OCI-LY7 (cell line): ENCODE data around the gene KTN1. TPM values are rescaled to one million over a fixed set of nuclear protein-coding genes. Genes with fewer than 3 reads are reported as not detected.

Experiments
- BruUV-seq: library from RNA; stranded (reverse); fragments of 400-500 nt; replicated peaks from 2 replicates; lab custom pipeline; 2021; lab: Mats Ljungman, UMichigan
- CTCF ChIA-PET: fragments of 300-600 bp; sonication (Branson Sonifier 250); formaldehyde crosslinking; loops from one replicate; lab custom pipeline; 2022; ENCODE audit warnings: antibody characterized with exemption; ENCODE audit not compliant: unreplicated experiment; lab: Charles Lee
- POLR2A ChIA-PET: fragments of 300-600 bp; sonication (Branson Sonifier 250); formaldehyde crosslinking; loops from one replicate; lab custom pipeline; 2022; ENCODE audit warnings: antibody characterized with exemption; lab: Charles Lee
- DNase-seq: peaks from one replicate; pipeline ENCODE4 v3.0.0-alpha.2; 2015; ENCODE audit warnings: low spot score
- H2AFZ ChIP-seq: fragments of 200-600 bp; sonication (generic), shearing (Covaris generic); 2 replicates; pipeline ENCODE4 v1.6.1; 2014; ENCODE audit warnings: mild to moderate bottlenecking, antibody characterized with exemption, low read length, moderate library complexity
- H3K27ac ChIP-seq: fragments of 200-600 bp; sonication (generic); 2 replicates; pipeline ENCODE4 v1.5.1; 2014; ENCODE audit warnings: mixed run types, low read depth, mild to moderate bottlenecking, moderate library complexity, low read length, inconsistent platforms; ENCODE audit not compliant: poor library complexity, severe bottlenecking
- H3K36me3 ChIP-seq: fragments of 200-600 bp; sonication (generic); 2 replicates; pipeline ENCODE4 v1.6.1; 2014; ENCODE audit warnings: mild to moderate bottlenecking, antibody characterized with exemption, low read length, moderate library complexity, mixed read lengths; ENCODE audit not compliant: insufficient read depth
- H3K4me1 ChIP-seq: fragments of 200-600 bp; sonication (generic); 2 replicates; pipeline ENCODE4 v1.5.1; 2014; ENCODE audit warnings: mild to moderate bottlenecking, low read length; ENCODE audit not compliant: insufficient read depth, poor library complexity, severe bottlenecking
- H3K4me2 ChIP-seq: fragments of 200-600 bp; sonication (generic); 2 replicates; pipeline ENCODE4 v1.6.1; 2014; ENCODE audit warnings: mild to moderate bottlenecking, low read length
- H3K4me3 ChIP-seq: fragments of 200-600 bp; sonication (generic); 2 replicates; pipeline ENCODE4 v1.5.1; 2014; ENCODE audit warnings: mild to moderate bottlenecking, low read depth, low read length; ENCODE audit not compliant: poor library complexity, severe bottlenecking
- H3K79me2 ChIP-seq: fragments of 200-600 bp; sonication (generic); 2 replicates; pipeline ENCODE4 v1.6.1; 2016; ENCODE audit warnings: low read depth, mild to moderate bottlenecking, low read length, moderate library complexity, mixed read lengths; ENCODE audit not compliant: insufficient read depth
- H3K9me2 ChIP-seq: fragments of 200-600 bp; sonication (generic); 2 replicates; pipeline ENCODE4 v1.6.1; 2016; ENCODE audit warnings: mild to moderate bottlenecking, low read length, mixed read lengths; ENCODE audit not compliant: insufficient read depth
- H3K9me3 ChIP-seq: fragments of 200-600 bp; sonication (generic); 2 replicates; pipeline ENCODE4 v1.6.1; 2014; ENCODE audit warnings: mild to moderate bottlenecking, mixed run types, low read length, mixed read lengths
- H4K20me1 ChIP-seq: fragments of 200-600 bp; sonication (generic); 2 replicates; pipeline ENCODE4 v1.6.1; 2014; ENCODE audit warnings: mild to moderate bottlenecking, antibody characterized with exemption, low read length, moderate library complexity, mixed read lengths; ENCODE audit not compliant: insufficient read depth
- EZH2phosphoT487 ChIP-seq: fragments of 200-600 bp; sonication (generic); IDR thresholded peaks from 2 replicates; pipeline ENCODE4 v1.6.1; 2018; ENCODE audit warnings: low read depth, borderline replicate concordance, mild to moderate bottlenecking, mixed run types, antibody characterized with exemption, low read length, moderate library complexity, mixed read lengths
- intact Hi-C: fragments of 100-400 bp; cut with micrococcal nuclease; formaldehyde crosslinking; loops from one replicate; pipeline ENCODE4 v1.10.0; 2022; ENCODE audit not compliant: unreplicated experiment
- total RNA-seq, 2 experiments: library from RNA; depleted of rRNA in 1 of 2; stranded (reverse); fragments of >200 nt in 1 of 2; shearing (Covaris generic) in 1 of 2; gene quantifications; 2 replicates each; pipeline ENCODE4 v1.2.3, GENCODE V29; 2014 to 2022
- TF ChIP-seq, protein P1 (sequence below): fragments of 200-600 bp; sonication (generic); conservative IDR thresholded peaks from 2 replicates; pipeline ENCODE4 v1.5.1; 2014; ENCODE audit warnings: mild to moderate bottlenecking, antibody characterized with exemption, low read length, moderate library complexity, mixed read lengths

KTN1 gene
- total RNA-seq, 2 experiments from 2014 or later = 60.6 to 124 TPM

DNA sequence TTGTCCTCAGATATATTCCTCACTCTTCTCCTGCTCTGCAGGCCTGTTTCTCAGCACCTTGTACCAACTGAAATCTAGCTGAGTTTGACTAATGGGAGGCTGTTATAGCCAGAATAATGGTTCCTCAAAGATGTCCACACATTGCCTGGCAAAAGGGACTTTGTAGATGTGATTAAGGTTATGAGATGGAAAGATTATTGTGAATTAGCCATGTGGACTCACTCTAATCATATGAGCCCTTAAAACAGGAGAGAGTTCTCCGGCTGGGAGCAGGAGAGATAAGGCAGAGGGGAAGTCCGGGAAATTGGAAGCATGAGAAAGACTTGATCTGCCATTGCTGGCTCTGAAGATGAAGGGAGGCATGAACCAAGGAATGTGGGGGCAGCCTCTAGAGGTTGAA, 40.0 kb upstream of the KTN1 start:
- no peaks in the 10 kb centered on the region for H3K9me3 ChIP-seq
- CTCF ChIA-PET = no interaction called here
- no peaks in the 10 kb centered on the region for H3K36me3 ChIP-seq
- no peak for DNase-seq
- no peak overlapping the region for H2AFZ ChIP-seq
- BruUV-seq = no TSS peak
- no peak overlapping the region for H3K4me2 ChIP-seq
- H3K9me2 ChIP-seq = no peaks in the 10 kb centered on the region
- H4K20me1 ChIP-seq = no peaks in the 10 kb centered on the region
- no peaks in the 10 kb centered on the region for H3K4me1 ChIP-seq
- intact Hi-C loops = no loop called here
- H3K4me3 ChIP-seq = no peak overlapping the region
- POLR2A ChIA-PET = interaction anchor here (1.0 kb wide), 1 partner anchor 103 kb away, joined by 3 read pairs; no protein-coding TSS in a partner anchor
- no peak overlapping the region for H3K27ac ChIP-seq
- no peaks in the 10 kb centered on the region for H3K79me2 ChIP-seq
- no peak for TF ChIP-seq EZH2phosphoT487
- TF ChIP-seq, protein P1, sequence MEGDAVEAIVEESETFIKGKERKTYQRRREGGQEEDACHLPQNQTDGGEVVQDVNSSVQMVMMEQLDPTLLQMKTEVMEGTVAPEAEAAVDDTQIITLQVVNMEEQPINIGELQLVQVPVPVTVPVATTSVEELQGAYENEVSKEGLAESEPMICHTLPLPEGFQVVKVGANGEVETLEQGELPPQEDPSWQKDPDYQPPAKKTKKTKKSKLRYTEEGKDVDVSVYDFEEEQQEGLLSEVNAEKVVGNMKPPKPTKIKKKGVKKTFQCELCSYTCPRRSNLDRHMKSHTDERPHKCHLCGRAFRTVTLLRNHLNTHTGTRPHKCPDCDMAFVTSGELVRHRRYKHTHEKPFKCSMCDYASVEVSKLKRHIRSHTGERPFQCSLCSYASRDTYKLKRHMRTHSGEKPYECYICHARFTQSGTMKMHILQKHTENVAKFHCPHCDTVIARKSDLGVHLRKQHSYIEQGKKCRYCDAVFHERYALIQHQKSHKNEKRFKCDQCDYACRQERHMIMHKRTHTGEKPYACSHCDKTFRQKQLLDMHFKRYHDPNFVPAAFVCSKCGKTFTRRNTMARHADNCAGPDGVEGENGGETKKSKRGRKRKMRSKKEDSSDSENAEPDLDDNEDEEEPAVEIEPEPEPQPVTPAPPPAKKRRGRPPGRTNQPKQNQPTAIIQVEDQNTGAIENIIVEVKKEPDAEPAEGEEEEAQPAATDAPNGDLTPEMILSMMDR = no peak

DNA sequence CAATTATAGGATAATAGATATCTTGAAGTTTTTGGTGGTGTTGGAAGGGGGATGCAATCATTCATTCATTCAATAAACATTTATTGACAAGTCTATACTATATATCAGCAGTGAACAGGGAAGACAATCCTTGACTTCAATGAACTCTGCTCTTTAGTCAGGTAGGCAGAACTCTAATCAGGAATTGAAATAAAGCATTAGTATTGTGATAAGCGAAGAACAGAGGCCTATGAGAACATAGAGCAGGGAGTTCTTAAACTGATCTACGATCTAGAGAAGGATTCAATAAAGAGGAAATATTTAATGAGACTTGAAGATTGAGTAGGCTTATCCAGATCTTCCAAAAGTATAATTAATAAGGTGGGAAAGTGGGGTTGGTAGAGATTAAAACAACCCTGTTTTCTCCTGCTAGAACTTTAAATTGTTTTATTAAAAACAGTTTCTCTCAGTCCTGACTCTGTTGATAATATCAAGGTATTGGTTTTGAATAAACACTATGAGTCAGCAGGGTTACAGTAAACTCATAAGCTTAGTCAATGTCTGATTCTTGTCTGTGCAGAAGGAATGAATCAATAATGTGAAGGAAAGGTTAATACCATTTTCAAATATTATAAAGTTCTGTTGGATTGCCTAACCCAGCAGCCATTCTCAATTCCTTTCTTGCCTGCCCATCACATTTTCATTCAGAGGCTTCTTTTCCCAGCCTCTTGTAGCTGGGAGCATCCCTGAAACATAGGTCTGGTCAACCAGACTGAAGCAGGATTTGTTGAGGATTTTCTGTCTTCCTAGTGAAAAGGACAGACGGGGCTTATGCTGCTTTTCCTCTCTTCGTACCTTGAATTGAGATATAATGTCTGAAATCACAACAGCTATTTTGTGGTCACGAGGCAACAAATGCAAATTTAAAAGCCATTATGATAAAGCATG, 38.9 kb upstream of the KTN1 start:
- intact Hi-C loops = no loop called here
- ChIA-PET CTCF (no interaction called here), POLR2A (interaction anchor here (0.7 to 1.0 kb wide), 2 partner anchors 102 to 230 kb away, joined by 3 read pairs; no protein-coding TSS in a partner anchor)
- no peaks in the 10 kb centered on the region for H4K20me1 ChIP-seq
- H2AFZ ChIP-seq = no peak overlapping the region
- TF ChIP-seq EZH2phosphoT487 = no peak
- TF ChIP-seq, protein P1 = no peak
- H3K4me1 ChIP-seq = no peaks in the 10 kb centered on the region
- H3K4me2 ChIP-seq = no peak overlapping the region
- no peaks in the 10 kb centered on the region for H3K36me3 ChIP-seq
- H3K9me3 ChIP-seq = no peaks in the 10 kb centered on the region
- H3K9me2 ChIP-seq = no peaks in the 10 kb centered on the region
- H3K4me3 ChIP-seq = no peak overlapping the region
- H3K79me2 ChIP-seq = no peaks in the 10 kb centered on the region
- no TSS peak for BruUV-seq
- DNase-seq = no peak
- H3K27ac ChIP-seq = no peak overlapping the region

DNA sequence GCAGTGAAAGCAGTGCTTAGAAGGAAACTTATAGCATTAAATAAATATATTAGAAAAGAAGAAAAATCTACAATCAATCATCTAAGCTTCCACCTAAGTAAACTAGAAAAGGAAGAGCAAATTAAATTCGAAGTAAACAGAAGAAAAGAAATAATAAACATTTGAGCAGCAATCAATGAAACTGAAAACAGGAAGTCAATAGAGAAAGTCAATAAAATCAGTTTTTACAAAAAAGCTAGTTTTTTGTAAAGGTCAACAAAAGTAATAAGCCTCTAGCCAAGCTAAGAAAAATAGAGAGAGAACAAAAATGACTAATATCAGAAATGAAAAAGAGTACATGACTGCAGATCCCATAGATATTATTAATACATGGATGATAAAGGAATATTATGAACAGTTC, 34.2 kb upstream of the KTN1 start:
- H3K79me2 ChIP-seq = no peaks in the 10 kb centered on the region
- TF ChIP-seq EZH2phosphoT487 = no peak
- TF ChIP-seq, protein P1 = no peak
- H3K36me3 ChIP-seq = no peaks in the 10 kb centered on the region
- H3K27ac ChIP-seq = no peak overlapping the region
- no peaks in the 10 kb centered on the region for H4K20me1 ChIP-seq
- H3K4me3 ChIP-seq = no peak overlapping the region
- H3K9me2 ChIP-seq = no peaks in the 10 kb centered on the region
- no peaks in the 10 kb centered on the region for H3K9me3 ChIP-seq
- ChIA-PET POLR2A (no interaction called here), CTCF (no interaction called here)
- intact Hi-C loops = no loop called here
- no peaks in the 10 kb centered on the region for H3K4me1 ChIP-seq
- BruUV-seq = no TSS peak
- H2AFZ ChIP-seq = no peak overlapping the region
- DNase-seq = no peak
- no peak overlapping the region for H3K4me2 ChIP-seq
